Natural killer cell (primary cell): ENCODE measurements around the gene SLC39A11. TPM values are rescaled to one million over a fixed set of nuclear protein-coding genes. Genes with fewer than 3 reads are reported as not detected.

Source experiments
- ATAC-seq, 3 donors: fragments of 150-1000 bp in 2 of 3; fragments of 200-7000 bp in 1 of 3; cut with Tn5 transposase; 1 replicate in 1 of 3; 2 replicates in 2 of 3; pipeline ENCODE4 v1.10.0; 2021; ENCODE audit warnings: mild to moderate bottlenecking in 2 of 3, moderate library complexity in 2 of 3
- DNase-seq, 2 donors: peaks; one replicate each; pipeline versions ENCODE4 v3.0.0 to v3.0.0-alpha.2; 2013 to 2021; ENCODE audit warnings: mixed read lengths in 1 of 2
- H3K27ac ChIP-seq: one replicate; pipeline ENCODE4 v1.5.1; 2013; ENCODE audit warnings: mild to moderate bottlenecking, low read length
- H3K27me3 ChIP-seq: one replicate; pipeline ENCODE4 v1.6.1; 2013; ENCODE audit warnings: low read length; ENCODE audit not compliant: control insufficient read depth, insufficient read depth
- H3K36me3 ChIP-seq: one replicate; pipeline ENCODE4 v1.6.1; 2013; ENCODE audit warnings: low read length; ENCODE audit not compliant: control insufficient read depth, insufficient read depth
- H3K4me1 ChIP-seq: one replicate; pipeline ENCODE4 v1.6.1; 2013; ENCODE audit warnings: low read length; ENCODE audit not compliant: control insufficient read depth, insufficient read depth
- H3K4me3 ChIP-seq: one replicate; pipeline ENCODE4 v1.5.1; 2013; ENCODE audit warnings: low read length
- H3K9me3 ChIP-seq: one replicate; pipeline ENCODE4 v1.6.1; 2013; ENCODE audit warnings: low read length; ENCODE audit not compliant: control insufficient read depth, insufficient read depth
- H3K27ac Mint-ChIP-seq, 2 donors: one replicate each; pipeline ENCODE4 v1.8.0; 2022; ENCODE audit warnings: mild to moderate bottlenecking in 2 of 2, mixed read lengths in 2 of 2, moderate library complexity in 1 of 2
- H3K27me3 Mint-ChIP-seq, 2 donors: one replicate each; pipeline ENCODE4 v1.8.0; 2022; ENCODE audit warnings: low read depth in 2 of 2, mixed read lengths in 2 of 2
- H3K36me3 Mint-ChIP-seq: one replicate; pipeline ENCODE4 v1.8.0; 2022; ENCODE audit warnings: mixed read lengths
- H3K4me1 Mint-ChIP-seq, 2 donors: one replicate each; pipeline ENCODE4 v1.8.0; 2022; ENCODE audit warnings: mixed read lengths in 2 of 2
- H3K4me3 Mint-ChIP-seq: one replicate; pipeline ENCODE4 v1.8.0; 2022; ENCODE audit warnings: mild to moderate bottlenecking, moderate library complexity, mixed read lengths
- H3K9me3 Mint-ChIP-seq, 2 donors: one replicate each; pipeline ENCODE4 v1.8.0; 2022; ENCODE audit warnings: mixed read lengths in 2 of 2
- WGBS: methylation state at CpG from one replicate; pipeline ENCODE4 v1.1.7; 2013; ENCODE audit warnings: missing lambda C conversion rate; ENCODE audit not compliant: insufficient coverage; 5-methylcytosine and 5-hydroxymethylcytosine counted together
- intact Hi-C: fragments of 100-400 bp; cut with micrococcal nuclease; formaldehyde crosslinking; loops from one replicate; pipeline ENCODE4 v1.14.2; 2022
- total RNA-seq, 4 donors: library from RNA; stranded (reverse); fragments of 120-200 nt in 1 of 4; gene quantifications; one replicate each; pipeline versions ENCODE4 v1.2.3 to v1.2.4, GENCODE V29; 2013 to 2022
- TF ChIP-seq, protein P1 (sequence below): fragments of 200-600 bp; IDR thresholded peaks from one replicate; pipeline ENCODE4 v1.8.0; 2022; ENCODE audit warnings: antibody characterized with exemption

SLC39A11 gene
- total RNA-seq, 3 donors from 2014 or later (not counting 1 experiment from before 2014, with no cell fraction given), result 32.6 to 44.9 (median 39.4) TPM

DNA sequence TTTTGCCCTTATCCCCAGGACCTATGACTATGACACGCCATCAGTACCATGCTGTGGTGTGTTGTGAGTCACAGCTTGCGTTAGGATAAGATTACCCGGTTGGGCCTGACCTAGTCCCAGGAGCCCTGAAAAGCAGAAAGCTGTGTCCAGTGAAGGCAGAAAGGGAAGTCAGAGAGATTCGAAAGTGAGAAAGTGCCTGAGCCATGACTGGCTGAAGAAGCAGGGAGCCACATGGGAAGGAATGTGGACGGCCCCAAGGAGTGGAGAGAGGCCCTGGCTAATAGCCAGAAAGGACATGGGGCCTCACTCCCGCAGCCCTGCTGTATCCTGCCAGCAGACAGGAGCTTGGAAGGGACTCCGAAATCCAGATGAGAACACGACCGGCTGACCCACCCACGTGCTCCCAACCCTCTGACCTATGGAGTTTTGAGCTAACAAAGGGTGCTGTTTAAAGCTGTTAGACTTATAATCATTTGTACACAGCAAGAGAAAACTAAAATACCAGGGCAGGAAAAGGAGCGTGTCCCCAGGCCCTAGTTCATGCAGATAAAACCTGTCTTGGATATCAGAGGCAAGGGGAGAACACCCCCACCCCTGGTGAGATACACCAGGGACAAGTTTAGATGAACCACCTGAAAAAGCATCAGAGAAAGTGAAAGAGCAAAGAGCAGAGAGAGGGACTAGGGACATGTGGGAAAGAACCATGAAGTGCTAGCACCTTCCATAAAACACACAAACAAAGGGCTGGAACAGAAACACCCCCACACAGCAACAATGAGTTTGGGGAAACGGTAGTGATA, 115.3 kb downstream of the SLC39A11 start:
- H3K36me3 Mint-ChIP-seq, result no peaks in the 10 kb centered on the region
- peaks cover 33 to 46% of the 10 kb centered on the region in 2 donors for H3K4me1 Mint-ChIP-seq
- TF ChIP-seq, protein P1, sequence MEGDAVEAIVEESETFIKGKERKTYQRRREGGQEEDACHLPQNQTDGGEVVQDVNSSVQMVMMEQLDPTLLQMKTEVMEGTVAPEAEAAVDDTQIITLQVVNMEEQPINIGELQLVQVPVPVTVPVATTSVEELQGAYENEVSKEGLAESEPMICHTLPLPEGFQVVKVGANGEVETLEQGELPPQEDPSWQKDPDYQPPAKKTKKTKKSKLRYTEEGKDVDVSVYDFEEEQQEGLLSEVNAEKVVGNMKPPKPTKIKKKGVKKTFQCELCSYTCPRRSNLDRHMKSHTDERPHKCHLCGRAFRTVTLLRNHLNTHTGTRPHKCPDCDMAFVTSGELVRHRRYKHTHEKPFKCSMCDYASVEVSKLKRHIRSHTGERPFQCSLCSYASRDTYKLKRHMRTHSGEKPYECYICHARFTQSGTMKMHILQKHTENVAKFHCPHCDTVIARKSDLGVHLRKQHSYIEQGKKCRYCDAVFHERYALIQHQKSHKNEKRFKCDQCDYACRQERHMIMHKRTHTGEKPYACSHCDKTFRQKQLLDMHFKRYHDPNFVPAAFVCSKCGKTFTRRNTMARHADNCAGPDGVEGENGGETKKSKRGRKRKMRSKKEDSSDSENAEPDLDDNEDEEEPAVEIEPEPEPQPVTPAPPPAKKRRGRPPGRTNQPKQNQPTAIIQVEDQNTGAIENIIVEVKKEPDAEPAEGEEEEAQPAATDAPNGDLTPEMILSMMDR, result no peak
- H3K27me3 Mint-ChIP-seq, result no peaks in the 10 kb centered on the region
- Histone ChIP-seq H3K27ac (no peak overlapping the region), H3K27me3 (no peaks in the 10 kb centered on the region), H3K9me3 (no peaks in the 10 kb centered on the region), H3K36me3 (no peaks in the 10 kb centered on the region), H3K4me3 (no peak overlapping the region), H3K4me1 (peaks cover 15% of the 10 kb centered on the region)
- ATAC-seq (no peak), DNase-seq (no peak)
- peak overlapping the region in 1 of 2 donors; percentile 15 for H3K27ac Mint-ChIP-seq
- intact Hi-C loops, result no loop called here
- 91% methylated on average over 12 of the region's 12 CpGs for WGBS
- H3K9me3 Mint-ChIP-seq, result no peaks in the 10 kb centered on the region
- no peak overlapping the region for H3K4me3 Mint-ChIP-seq

- H3K27me3 ChIP-seq, result no peaks in the 10 kb centered on the region
- no peaks in the 10 kb centered on the region for H3K27me3 Mint-ChIP-seq
- intact Hi-C loops, result no loop called here
- no peaks in the 10 kb centered on the region for H3K9me3 Mint-ChIP-seq
- no peak overlapping the region for H3K4me3 ChIP-seq
- H3K36me3 ChIP-seq, result no peaks in the 10 kb centered on the region
- no peak overlapping the region for H3K27ac Mint-ChIP-seq
- peaks cover 15% of the 10 kb centered on the region for H3K4me1 ChIP-seq
- no peak for ATAC-seq
- no peak overlapping the region for H3K27ac ChIP-seq
- no peak overlapping the region for H3K4me3 Mint-ChIP-seq
- H3K4me1 Mint-ChIP-seq, result peaks cover 42 to 55% of the 10 kb centered on the region in 2 donors
- no peaks in the 10 kb centered on the region for H3K36me3 Mint-ChIP-seq
- TF ChIP-seq, protein P1, result no peak
- no peak for DNase-seq
- no peaks in the 10 kb centered on the region for H3K9me3 ChIP-seq
- WGBS, result 87% methylated on average over 1 of the region's 2 CpGs
These were observed 117.0 kb downstream of the SLC39A11 start for GRCh38 chr17:72975509-72975908.

- H3K27me3 ChIP-seq, result no peaks in the 10 kb centered on the region
- peaks cover 15% of the 10 kb centered on the region for H3K4me1 ChIP-seq
- no peaks in the 10 kb centered on the region for H3K27me3 Mint-ChIP-seq
- H3K36me3 ChIP-seq, result no peaks in the 10 kb centered on the region
- H3K9me3 ChIP-seq, result no peaks in the 10 kb centered on the region
- no peaks in the 10 kb centered on the region for H3K36me3 Mint-ChIP-seq
- TF ChIP-seq, protein P1, result no peak
- WGBS, result 100% methylated on average over 3 of the region's 4 CpGs
- DNase-seq, result no peak
- H3K4me3 ChIP-seq, result no peak overlapping the region
- H3K4me1 Mint-ChIP-seq, result peaks cover 46 to 55% of the 10 kb centered on the region in 2 donors
- no peak overlapping the region for H3K4me3 Mint-ChIP-seq
- H3K9me3 Mint-ChIP-seq, result no peaks in the 10 kb centered on the region
- H3K27ac ChIP-seq, result no peak overlapping the region
- no peak for ATAC-seq
- H3K27ac Mint-ChIP-seq, result no peak overlapping the region
- intact Hi-C loops, result no loop called here
These were observed 117.8 kb downstream of the SLC39A11 start for GRCh38 chr17:72974605-72975232.
